ENCODE data around the gene DHRS3. TPM values are rescaled to one million over a fixed set of nuclear protein-coding genes. Genes with fewer than 3 reads are reported as not detected.

The DHRS3 gene
- polyA plus RNA-seq, 1 donor (not counting 4 experiments of a cell fraction or from before 2014, with no cell fraction given), result 10.7 TPM

DNA sequence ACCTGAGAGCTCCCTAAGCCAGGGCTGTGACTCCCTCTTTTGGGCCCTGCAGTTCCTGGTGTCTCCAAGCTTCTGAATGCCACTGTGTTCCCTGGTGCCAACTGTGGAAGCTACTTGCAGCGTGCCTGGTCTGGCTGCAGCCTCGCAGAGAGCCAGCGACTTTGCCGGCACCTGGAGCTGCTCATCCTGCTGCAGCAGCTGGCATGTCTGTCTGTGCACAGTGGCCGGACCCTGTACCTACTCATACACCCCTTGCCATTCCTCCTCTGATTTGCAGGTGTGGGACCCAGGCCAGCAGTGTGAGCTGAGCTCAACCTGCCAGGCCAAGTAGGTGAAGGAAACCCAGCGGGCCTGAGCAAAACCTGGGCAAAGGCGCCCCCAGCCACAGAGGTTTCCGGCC lies 13.6 kb upstream of the DHRS3 start:
- no peak overlapping the region for H3K9ac ChIP-seq (ENCODE audit: control insufficient read depth, extremely low read depth, insufficient read depth, low read length)
- no peaks in the 10 kb centered on the region for H3K36me3 ChIP-seq (ENCODE audit: control insufficient read depth in 2 of 2, extremely low read depth in 1 of 2, insufficient read depth in 2 of 2, low read length in 2 of 2)
- TF ChIP-seq EZH2 (IDR thresholded peaks at IDR 0.05; ENCODE audit: low read length), result no peak
- TF ChIP-seq, protein P1, sequence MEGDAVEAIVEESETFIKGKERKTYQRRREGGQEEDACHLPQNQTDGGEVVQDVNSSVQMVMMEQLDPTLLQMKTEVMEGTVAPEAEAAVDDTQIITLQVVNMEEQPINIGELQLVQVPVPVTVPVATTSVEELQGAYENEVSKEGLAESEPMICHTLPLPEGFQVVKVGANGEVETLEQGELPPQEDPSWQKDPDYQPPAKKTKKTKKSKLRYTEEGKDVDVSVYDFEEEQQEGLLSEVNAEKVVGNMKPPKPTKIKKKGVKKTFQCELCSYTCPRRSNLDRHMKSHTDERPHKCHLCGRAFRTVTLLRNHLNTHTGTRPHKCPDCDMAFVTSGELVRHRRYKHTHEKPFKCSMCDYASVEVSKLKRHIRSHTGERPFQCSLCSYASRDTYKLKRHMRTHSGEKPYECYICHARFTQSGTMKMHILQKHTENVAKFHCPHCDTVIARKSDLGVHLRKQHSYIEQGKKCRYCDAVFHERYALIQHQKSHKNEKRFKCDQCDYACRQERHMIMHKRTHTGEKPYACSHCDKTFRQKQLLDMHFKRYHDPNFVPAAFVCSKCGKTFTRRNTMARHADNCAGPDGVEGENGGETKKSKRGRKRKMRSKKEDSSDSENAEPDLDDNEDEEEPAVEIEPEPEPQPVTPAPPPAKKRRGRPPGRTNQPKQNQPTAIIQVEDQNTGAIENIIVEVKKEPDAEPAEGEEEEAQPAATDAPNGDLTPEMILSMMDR (optimal IDR thresholded peaks at IDR 0.05 in 1 of 3, IDR thresholded peaks at IDR 0.05 in 1 of 3, conservative IDR thresholded peaks at IDR 0.05 in 1 of 3; ENCODE audit: extremely low read depth in 1 of 3, insufficient read depth in 2 of 3, low read length in 3 of 3), result no peak
- H3K4me3 ChIP-seq (ENCODE audit: control insufficient read depth in 2 of 3, extremely low read depth in 1 of 3, insufficient read depth in 2 of 3, low read depth in 1 of 3, low read length in 3 of 3), result no peak overlapping the region
- H3K27me3 ChIP-seq (ENCODE audit: control insufficient read depth, extremely low read depth, insufficient read depth, low read length), result no peaks in the 10 kb centered on the region
- FAIRE-seq, result no peak
- no peaks in the 10 kb centered on the region for H3K4me1 ChIP-seq (ENCODE audit: control insufficient read depth, extremely low read depth, insufficient read depth, low read length)
- no peak overlapping the region for H2AFZ ChIP-seq (ENCODE audit: control insufficient read depth, low read length)
- H3K79me2 ChIP-seq (ENCODE audit: control insufficient read depth, insufficient read depth, low read length), result no peaks in the 10 kb centered on the region
- dilution Hi-C loops (cut with MboI; ENCODE audit: extremely low pct_ligation_motif_present, low sequenced_read_pairs), result no loop called here
- H4K20me1 ChIP-seq (ENCODE audit: control insufficient read depth, extremely low read depth, insufficient read depth, low read length), result no peaks in the 10 kb centered on the region
- H3K9me3 ChIP-seq (ENCODE audit: control insufficient read depth, low read depth, low read length), result no peaks in the 10 kb centered on the region
- no peaks in the 10 kb centered on the region for H3K9me1 ChIP-seq (ENCODE audit: control insufficient read depth, extremely low read depth, insufficient read depth, low read length)
- no peak for DNase-seq (ENCODE audit: low read depth, low spot score)
- no peak overlapping the region for H3K27ac ChIP-seq (ENCODE audit: control insufficient read depth, insufficient read depth, low read length)
- no peak overlapping the region for H3K4me2 ChIP-seq (ENCODE audit: control insufficient read depth, extremely low read depth, insufficient read depth, low read depth, low read length)

DNA sequence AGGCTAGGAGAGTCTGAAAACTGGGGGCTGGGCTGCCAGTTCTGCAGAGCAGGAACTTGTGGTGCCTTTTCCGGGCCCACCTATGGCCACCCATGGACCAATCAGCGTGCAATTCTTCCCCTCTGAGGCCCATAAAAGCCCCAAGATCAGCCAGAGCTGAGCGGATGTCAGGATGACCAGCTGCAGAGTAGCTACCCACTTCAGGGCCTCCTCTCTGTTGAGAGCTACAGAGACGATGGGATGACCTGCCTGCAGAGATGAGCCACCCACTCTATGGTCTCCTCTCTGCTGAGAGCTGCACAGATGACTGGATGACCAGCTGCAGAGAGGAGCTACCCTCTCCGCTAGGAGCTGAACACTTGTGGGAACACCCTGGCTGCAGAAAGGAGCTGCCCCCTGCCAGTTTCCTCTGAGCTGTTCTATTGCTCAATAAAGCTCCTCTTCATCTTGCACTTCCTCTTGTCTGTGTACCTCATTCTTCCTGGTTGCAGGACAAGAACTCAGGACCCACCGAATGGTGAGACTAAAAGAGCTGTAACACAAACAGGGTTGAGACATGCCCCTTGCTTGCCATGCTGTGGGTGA lies 13.0 kb upstream of the DHRS3 start:
- H4K20me1 ChIP-seq (ENCODE audit: control insufficient read depth, extremely low read depth, insufficient read depth, low read length), result no peaks in the 10 kb centered on the region
- H3K9ac ChIP-seq (ENCODE audit: control insufficient read depth, extremely low read depth, insufficient read depth, low read length), result no peak overlapping the region
- TF ChIP-seq EZH2 (IDR thresholded peaks at IDR 0.05; ENCODE audit: low read length), result no peak
- TF ChIP-seq, protein P1 (optimal IDR thresholded peaks at IDR 0.05 in 1 of 3, IDR thresholded peaks at IDR 0.05 in 1 of 3, conservative IDR thresholded peaks at IDR 0.05 in 1 of 3; ENCODE audit: extremely low read depth in 1 of 3, insufficient read depth in 2 of 3, low read length in 3 of 3), result no peak
- H3K4me1 ChIP-seq (ENCODE audit: control insufficient read depth, extremely low read depth, insufficient read depth, low read length), result no peaks in the 10 kb centered on the region
- no peaks in the 10 kb centered on the region for H3K27me3 ChIP-seq (ENCODE audit: control insufficient read depth, extremely low read depth, insufficient read depth, low read length)
- no peak overlapping the region for H3K27ac ChIP-seq (ENCODE audit: control insufficient read depth, insufficient read depth, low read length)
- no peak overlapping the region for H2AFZ ChIP-seq (ENCODE audit: control insufficient read depth, low read length)
- no peak overlapping the region for H3K4me3 ChIP-seq (ENCODE audit: control insufficient read depth in 2 of 3, extremely low read depth in 1 of 3, insufficient read depth in 2 of 3, low read depth in 1 of 3, low read length in 3 of 3)
- H3K4me2 ChIP-seq (ENCODE audit: control insufficient read depth, extremely low read depth, insufficient read depth, low read depth, low read length), result no peak overlapping the region
- H3K36me3 ChIP-seq (ENCODE audit: control insufficient read depth in 2 of 2, extremely low read depth in 1 of 2, insufficient read depth in 2 of 2, low read length in 2 of 2), result no peaks in the 10 kb centered on the region
- DNase-seq (ENCODE audit: low read depth, low spot score) (no peak), FAIRE-seq (no peak)
- H3K9me3 ChIP-seq (ENCODE audit: control insufficient read depth, low read depth, low read length), result no peaks in the 10 kb centered on the region
- no peaks in the 10 kb centered on the region for H3K9me1 ChIP-seq (ENCODE audit: control insufficient read depth, extremely low read depth, insufficient read depth, low read length)
- dilution Hi-C loops (cut with MboI; ENCODE audit: extremely low pct_ligation_motif_present, low sequenced_read_pairs), result no loop called here
- H3K79me2 ChIP-seq (ENCODE audit: control insufficient read depth, insufficient read depth, low read length), result no peaks in the 10 kb centered on the region

Measured in keratinocyte (primary cell).